Ishikawa (cell line): ENCODE measurements around the gene RAD51AP2.

Source experiments
- CEBPB ChIP-seq: IDR thresholded peaks from 2 replicates; pipeline ENCODE4 v1.6.1; 2012
- CREB1 ChIP-seq: IDR thresholded peaks from 2 replicates; pipeline ENCODE4 v1.6.1; 2012; ENCODE audit warnings: low read depth
- EGR1 ChIP-seq: IDR thresholded peaks from 2 replicates; pipeline ENCODE4 v1.6.1; 2012
- EP300 ChIP-seq: IDR thresholded peaks from 2 replicates; pipeline ENCODE4 v1.6.1; 2012; ENCODE audit warnings: borderline replicate concordance
- FOXM1 ChIP-seq: IDR thresholded peaks from 2 replicates; pipeline ENCODE4 v1.6.1; 2012; ENCODE audit warnings: low read depth, borderline replicate concordance
- NFIC ChIP-seq: IDR thresholded peaks from 2 replicates; pipeline ENCODE4 v1.6.1; 2012
- RAD21 ChIP-seq: IDR thresholded peaks from 2 replicates; pipeline ENCODE4 v1.6.1; 2012; ENCODE audit warnings: low read depth
- TAF1 ChIP-seq: IDR thresholded peaks from 2 replicates; pipeline ENCODE4 v1.6.1; 2012; ENCODE audit warnings: low read depth, mild to moderate bottlenecking
- TCF12 ChIP-seq: IDR thresholded peaks from 2 replicates; pipeline ENCODE4 v1.6.1; 2012; ENCODE audit warnings: low read depth
- TEAD4 ChIP-seq: IDR thresholded peaks from 2 replicates; pipeline ENCODE4 v1.6.1; 2012
- YY1 ChIP-seq: IDR thresholded peaks from 2 replicates; pipeline ENCODE4 v1.6.1; 2012; ENCODE audit warnings: low read depth
- ZBTB7A ChIP-seq: IDR thresholded peaks from 2 replicates; pipeline ENCODE4 v1.6.1; 2012; ENCODE audit warnings: low read depth
- TF ChIP-seq, protein P1 (sequence below): IDR thresholded peaks from 2 replicates; pipeline ENCODE4 v1.6.1; 2012
- TF ChIP-seq, protein P2 (sequence below): IDR thresholded peaks from 2 replicates; pipeline ENCODE4 v1.6.1; 2012; ENCODE audit warnings: low read depth, mild to moderate bottlenecking
- TF ChIP-seq, protein P3 (sequence below): IDR thresholded peaks from 2 replicates; pipeline ENCODE4 v1.6.1; 2012

The RAD51AP2 gene

DNA sequence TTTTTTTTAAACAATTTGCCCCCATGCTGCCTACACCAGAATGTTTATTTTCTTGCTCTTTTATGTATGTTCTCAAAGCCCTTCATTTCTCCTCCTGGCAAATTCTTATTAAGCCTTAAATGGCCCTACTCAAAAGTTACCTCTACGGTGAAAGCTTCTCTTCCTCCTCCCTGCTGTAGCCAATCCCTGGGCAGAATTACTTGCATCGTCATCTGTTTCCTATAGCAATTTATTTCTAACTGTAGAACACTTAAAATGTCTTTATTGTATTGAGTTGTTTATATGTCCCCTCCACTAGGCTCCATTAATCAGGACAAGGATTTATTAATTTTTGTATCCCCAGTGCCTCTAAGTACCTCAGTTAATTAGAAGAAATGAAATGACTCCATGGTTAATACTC, 2.5 kb upstream of the RAD51AP2 start:
- 0 out of 2 replicates have a peak, but pooled peaks have one; percentile 41 for TF ChIP-seq CREB1
- no peak for TF ChIP-seq TAF1

DNA sequence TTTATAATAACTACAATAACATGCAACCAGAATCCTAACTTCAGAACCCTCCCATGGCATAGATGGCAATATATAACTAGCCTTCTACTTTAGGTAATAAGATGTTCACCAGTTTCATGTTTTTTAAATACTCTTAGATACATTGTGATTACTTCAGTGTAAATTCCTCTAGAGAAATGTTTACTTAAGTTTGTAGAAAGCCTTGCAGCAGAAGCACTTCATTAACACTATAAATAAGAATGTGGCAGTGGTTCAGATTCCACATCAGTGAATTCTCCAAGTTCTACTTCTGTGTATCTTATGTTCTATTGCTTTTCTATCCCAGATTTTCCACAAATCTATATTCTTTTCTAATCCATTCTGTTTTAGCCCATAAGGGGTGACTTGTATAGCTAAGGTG, 1.2 kb upstream of the RAD51AP2 start:
- no peak for TF ChIP-seq EP300
- TF ChIP-seq, protein P1, sequence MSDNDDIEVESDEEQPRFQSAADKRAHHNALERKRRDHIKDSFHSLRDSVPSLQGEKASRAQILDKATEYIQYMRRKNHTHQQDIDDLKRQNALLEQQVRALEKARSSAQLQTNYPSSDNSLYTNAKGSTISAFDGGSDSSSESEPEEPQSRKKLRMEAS = no peak

DNA sequence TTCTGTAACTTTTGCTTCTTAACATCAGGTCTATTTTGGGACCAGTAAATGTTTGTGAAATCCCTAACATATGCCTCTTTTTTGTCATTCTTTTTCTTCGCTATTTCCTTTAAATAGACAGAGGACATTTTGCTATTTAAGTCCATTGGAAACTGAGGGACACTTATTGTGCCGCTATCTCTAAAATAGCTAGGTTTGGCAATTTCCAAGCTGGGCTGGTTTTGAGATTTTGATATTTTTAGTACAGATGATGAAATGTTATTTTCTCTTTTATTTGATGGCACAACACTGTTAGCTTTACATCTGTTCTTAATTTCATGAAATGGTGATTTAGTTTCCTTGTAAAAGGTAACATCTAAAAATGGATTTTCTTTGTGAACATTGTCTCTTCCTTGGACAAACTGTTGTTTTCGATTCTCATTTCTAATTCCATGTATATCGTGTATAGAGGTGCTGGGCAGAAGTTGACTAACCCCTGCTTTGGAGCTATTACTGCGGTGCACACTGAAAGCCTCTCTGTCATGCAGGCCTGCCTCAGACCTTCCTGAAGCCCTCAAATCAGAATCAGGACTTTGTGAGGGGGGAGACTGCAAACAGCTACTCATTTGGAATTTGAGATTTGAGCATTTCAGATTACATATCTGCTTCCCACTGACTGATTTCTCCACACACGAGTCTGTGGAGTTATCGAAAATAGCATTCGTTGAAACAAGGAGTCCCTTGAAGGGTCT, 594 bp downstream of the RAD51AP2 start:
- TF ChIP-seq EP300 (no peak), CEBPB (no peak), TAF1 (no peak), RAD21 (no peak), TEAD4 (no peak)
- TF ChIP-seq, protein P2, sequence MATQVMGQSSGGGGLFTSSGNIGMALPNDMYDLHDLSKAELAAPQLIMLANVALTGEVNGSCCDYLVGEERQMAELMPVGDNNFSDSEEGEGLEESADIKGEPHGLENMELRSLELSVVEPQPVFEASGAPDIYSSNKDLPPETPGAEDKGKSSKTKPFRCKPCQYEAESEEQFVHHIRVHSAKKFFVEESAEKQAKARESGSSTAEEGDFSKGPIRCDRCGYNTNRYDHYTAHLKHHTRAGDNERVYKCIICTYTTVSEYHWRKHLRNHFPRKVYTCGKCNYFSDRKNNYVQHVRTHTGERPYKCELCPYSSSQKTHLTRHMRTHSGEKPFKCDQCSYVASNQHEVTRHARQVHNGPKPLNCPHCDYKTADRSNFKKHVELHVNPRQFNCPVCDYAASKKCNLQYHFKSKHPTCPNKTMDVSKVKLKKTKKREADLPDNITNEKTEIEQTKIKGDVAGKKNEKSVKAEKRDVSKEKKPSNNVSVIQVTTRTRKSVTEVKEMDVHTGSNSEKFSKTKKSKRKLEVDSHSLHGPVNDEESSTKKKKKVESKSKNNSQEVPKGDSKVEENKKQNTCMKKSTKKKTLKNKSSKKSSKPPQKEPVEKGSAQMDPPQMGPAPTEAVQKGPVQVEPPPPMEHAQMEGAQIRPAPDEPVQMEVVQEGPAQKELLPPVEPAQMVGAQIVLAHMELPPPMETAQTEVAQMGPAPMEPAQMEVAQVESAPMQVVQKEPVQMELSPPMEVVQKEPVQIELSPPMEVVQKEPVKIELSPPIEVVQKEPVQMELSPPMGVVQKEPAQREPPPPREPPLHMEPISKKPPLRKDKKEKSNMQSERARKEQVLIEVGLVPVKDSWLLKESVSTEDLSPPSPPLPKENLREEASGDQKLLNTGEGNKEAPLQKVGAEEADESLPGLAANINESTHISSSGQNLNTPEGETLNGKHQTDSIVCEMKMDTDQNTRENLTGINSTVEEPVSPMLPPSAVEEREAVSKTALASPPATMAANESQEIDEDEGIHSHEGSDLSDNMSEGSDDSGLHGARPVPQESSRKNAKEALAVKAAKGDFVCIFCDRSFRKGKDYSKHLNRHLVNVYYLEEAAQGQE = no peak

DNA sequence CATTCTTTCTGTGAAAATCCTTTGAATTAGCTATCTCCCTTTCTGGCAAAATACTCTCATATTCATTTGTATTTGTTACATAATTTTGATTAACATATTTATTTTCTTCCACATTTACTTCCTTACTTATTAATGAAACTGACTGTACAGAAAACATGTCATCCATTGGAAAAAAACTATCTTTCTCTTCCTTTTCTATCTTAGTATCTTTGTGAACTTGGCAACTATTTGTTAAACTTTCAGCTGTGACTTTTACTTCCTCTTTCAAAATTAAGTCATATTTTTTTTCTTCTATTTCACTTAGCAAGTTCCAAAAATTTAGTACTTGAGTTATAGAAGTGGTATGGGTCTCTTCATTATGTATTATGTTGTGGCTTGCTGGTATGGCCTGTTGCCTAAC, 2.6 kb downstream of the RAD51AP2 start:
- TF ChIP-seq YY1 = no peak
- TF ChIP-seq, protein P1 = no peak
- TF ChIP-seq ZBTB7A = no peak
- TF ChIP-seq FOXM1 = no peak
- TF ChIP-seq CREB1 = no peak
- no peak for TF ChIP-seq TEAD4
- no peak for TF ChIP-seq NFIC
- no peak for TF ChIP-seq EGR1
- no peak for TF ChIP-seq TAF1
- no peak for TF ChIP-seq CEBPB
- TF ChIP-seq, protein P3, sequence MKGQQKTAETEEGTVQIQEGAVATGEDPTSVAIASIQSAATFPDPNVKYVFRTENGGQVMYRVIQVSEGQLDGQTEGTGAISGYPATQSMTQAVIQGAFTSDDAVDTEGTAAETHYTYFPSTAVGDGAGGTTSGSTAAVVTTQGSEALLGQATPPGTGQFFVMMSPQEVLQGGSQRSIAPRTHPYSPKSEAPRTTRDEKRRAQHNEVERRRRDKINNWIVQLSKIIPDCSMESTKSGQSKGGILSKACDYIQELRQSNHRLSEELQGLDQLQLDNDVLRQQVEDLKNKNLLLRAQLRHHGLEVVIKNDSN = no peak
- TF ChIP-seq RAD21 = no peak
- TF ChIP-seq EP300 = no peak
- no peak for TF ChIP-seq TCF12
- TF ChIP-seq, protein P2 = no peak

DNA sequence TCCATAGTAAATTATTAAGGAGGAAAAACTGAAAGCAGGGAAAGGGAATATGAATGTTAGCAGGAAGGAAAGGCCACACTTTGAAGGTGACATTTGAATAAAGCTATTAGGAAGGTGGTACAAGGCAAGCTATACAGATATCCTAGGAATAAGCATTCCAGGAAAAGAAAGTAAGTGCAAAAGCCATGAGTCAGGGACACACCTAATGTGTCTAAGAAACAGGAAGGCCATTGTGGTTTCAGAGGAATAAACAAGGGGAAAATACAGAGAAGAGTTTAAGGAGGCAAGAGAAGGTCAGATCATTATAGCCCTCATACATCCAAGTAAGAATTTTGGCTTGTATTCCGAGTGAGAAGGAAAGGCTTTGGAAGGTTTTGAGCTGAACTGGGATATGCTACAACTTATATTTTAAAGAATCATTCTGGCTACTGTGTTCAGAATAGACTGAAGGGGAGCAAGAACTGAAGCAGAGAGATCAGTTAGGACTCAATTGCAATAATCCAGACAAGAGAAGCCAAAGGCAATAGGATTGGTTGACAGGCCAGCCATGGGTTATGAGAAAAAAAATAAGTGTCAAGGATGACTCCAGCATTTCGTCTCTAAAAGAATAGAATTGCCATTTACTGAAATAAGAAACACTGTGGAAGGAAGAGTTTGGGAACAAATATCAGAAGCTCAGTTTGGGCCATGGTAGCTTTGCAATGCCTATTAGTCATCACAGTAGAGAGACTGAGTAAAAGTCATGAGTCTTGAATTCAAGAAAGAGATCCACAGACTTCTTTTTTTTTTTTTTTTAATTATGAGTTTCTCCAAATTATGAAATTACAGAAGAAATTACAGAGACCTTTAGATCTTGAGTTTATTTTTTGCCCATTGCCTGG, 11.3 kb downstream of the RAD51AP2 start:
- TF ChIP-seq EP300 = no peak
- TF ChIP-seq CEBPB = no peak
- TF ChIP-seq TEAD4 = no peak
- no peak for TF ChIP-seq ZBTB7A
- no peak for TF ChIP-seq NFIC
- no peak for TF ChIP-seq TAF1
- TF ChIP-seq TCF12 = no peak
- TF ChIP-seq, protein P1 = no peak

DNA sequence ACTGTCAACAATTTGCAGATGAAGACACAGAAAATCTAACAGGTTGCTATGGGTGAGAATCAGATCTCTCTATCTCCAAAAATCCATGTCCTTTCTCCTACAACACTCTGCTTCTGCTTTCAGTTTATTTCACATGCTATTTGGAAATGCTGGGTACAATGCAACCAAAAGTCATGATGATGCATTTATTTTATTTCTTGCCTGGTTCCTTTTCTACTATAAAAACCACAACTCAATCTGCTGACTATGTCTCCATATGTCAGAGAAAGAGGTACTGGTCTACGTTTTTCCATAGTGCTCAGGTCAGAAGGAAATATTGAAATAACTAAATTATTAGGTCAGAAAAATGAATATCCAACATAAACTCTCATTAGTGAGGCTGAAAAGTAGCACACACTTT, 20.5 kb downstream of the RAD51AP2 start:
- no peak for TF ChIP-seq TAF1
- TF ChIP-seq EGR1 = no peak
- TF ChIP-seq, protein P1 = no peak
- TF ChIP-seq, protein P2 = no peak
- TF ChIP-seq, protein P3 = no peak
- no peak for TF ChIP-seq CEBPB
- no peak for TF ChIP-seq CREB1
- TF ChIP-seq TEAD4 = no peak
- TF ChIP-seq NFIC = no peak
